GM12873 (cell line): ENCODE measurements around the gene ME3.

Source experiments
- TF ChIP-seq, protein P1 (sequence below): IDR thresholded peaks from 2 replicates; pipeline ENCODE4 v1.5.1; 2012; ENCODE audit warnings: low read depth, mild to moderate bottlenecking, moderate library complexity, low read length, control low read depth; ENCODE audit not compliant: insufficient read depth; ENCODE audit errors: missing control alignments

The ME3 gene

DNA sequence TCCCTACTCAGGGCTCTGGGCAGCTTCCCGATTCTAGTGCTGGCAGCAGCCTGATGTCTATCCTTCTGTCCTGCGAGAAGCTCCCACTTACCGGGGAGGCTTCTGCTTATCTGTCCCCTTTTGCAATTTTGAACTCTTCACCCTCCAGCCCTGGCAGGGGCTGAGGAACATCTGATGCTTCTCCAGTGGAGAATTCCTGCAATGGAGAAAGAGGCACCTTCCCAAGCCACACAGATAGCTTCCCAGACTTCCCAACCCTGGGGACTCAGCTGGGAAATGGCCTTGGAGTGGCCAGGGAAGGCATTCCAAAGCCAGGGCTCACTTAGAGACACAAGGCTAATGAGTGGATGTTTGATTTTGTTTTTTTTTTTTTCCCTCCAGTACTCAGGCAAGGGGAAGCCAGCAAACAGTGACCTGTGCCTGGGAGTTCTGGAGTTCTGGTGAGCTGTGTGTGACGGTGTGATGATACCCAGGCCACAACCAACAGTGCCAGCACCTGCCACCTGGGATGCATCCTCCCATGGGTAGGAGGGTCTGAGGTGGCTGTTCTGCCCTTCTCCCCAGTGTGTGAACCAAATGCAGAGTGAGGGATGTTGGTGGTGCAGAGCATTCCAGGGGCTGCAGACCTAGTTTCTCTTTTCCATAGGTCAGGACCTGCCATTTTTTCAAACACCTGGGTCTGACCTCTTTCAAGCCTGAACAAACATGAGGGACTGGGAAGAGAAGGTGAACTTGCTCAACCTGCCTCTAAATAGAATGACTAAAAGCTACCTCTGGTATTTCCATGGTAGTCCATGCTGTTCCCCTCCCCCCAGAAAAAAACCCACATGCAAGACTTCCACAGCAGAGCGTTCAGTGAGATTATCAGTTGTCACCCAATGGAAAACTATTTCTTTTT is 202.7 kb downstream of the ME3 start:
- TF ChIP-seq, protein P1, sequence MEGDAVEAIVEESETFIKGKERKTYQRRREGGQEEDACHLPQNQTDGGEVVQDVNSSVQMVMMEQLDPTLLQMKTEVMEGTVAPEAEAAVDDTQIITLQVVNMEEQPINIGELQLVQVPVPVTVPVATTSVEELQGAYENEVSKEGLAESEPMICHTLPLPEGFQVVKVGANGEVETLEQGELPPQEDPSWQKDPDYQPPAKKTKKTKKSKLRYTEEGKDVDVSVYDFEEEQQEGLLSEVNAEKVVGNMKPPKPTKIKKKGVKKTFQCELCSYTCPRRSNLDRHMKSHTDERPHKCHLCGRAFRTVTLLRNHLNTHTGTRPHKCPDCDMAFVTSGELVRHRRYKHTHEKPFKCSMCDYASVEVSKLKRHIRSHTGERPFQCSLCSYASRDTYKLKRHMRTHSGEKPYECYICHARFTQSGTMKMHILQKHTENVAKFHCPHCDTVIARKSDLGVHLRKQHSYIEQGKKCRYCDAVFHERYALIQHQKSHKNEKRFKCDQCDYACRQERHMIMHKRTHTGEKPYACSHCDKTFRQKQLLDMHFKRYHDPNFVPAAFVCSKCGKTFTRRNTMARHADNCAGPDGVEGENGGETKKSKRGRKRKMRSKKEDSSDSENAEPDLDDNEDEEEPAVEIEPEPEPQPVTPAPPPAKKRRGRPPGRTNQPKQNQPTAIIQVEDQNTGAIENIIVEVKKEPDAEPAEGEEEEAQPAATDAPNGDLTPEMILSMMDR = no peak

DNA sequence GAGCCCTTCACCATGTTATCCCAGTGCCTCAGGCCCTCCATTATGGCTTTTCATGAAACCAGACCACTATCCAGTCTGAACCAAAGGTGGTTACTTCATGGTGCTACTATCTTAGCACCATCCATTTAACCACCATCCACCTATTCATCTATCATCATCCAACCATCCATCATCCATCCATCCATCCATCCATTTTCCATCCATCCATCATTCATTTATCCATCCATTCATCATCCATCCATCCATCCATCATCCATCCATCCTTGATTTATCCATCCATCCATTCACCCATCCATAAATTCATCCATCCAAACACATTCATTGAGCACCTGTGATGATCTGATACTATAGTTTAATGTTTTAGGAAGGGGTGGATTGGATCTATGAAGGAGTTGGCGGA is 204.2 kb downstream of the ME3 start:
- TF ChIP-seq, protein P1 = no peak

DNA sequence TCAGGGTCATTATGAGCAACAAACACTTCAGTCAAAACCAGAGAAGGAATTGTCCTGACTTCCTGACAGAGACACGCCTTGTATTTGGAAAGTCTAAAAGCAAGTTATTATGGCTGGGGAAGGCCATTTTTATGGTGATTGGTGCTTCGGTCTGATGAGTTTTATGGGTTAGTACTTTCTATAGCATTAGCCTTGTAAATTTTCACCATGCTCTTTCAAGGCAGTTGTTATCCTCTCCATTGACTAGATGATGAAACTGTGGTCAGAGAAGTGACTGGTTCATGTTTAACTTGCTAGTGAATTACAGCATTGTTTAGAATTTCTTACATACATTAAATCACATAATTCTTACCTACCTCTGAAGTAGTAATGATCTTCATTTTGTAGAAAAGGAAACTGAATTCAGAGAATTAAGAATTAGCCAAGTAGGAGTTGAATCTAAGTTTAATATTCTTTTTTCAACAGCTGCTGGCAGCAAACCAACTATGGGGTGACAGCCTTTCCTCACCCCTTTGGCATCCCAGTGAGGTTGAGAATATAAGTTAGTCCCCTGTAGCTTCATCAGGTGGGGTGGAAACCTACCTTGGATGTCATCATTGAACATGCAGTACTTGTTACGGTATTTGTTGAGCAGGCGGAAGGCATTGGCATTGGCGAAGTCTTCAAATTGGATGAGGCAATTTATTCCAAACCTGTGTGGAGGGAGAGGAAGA is 207.8 kb downstream of the ME3 start:
- TF ChIP-seq, protein P1 = no peak

DNA sequence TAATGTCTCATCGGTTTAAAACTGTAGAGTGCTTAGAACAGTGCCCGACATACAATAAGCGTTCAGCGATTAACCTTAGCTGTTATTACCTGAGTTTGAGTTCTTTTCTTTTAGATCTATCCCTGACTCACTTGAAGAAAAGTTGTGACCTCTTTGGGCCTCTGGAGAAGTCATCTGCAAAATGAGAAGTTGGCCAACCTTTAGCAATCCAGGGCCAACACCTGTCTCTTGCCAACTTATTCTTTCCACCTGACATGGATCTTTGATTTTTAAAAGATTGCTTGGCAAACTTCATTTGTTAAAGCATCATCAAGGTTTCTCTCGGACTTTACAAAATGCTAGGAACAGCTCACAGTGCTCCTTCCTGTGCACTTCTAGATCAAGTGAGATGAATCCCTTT is 208.5 kb downstream of the ME3 start:
- TF ChIP-seq, protein P1 = no peak

DNA sequence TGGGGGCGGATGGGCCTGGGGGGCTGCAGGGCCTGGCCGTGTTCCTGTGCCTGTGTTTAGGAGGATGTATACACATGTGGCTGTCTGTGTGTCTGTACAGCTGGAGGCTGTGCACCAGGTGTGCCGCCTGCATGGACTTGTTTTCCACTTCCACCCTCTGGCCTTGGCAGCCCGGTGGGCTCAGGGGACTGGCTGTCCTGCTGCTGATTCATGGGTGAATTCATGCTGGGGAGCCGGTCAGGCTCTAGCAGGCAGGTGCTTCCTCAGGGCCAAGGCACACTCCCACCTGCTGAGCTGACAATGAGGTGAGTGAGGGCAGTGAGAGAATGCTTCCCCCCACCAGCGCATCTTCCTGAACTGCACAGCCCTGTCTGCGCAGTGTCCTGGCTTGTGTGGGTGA is 209.3 kb downstream of the ME3 start:
- TF ChIP-seq, protein P1 = no peak

DNA sequence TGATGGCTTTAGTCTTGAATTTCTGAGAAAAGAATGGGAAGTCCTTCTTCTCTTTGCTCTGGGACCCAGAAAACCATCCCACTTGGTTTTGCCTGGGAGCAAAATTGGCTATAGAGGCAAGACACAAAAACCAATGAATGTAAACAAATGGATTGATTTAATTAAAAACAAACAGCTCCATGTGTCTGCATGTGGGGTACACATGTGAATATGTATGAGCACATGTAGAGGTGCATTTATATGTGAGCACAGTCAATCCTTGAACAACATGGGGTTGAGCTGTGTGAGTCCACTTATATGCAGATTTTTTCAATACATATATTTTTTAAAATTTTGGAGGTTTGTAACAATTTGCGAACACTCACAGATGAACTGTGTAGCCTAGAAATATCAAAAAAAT is 210.5 kb downstream of the ME3 start:
- TF ChIP-seq, protein P1 = no peak
